SK-N-SH (cell line): ENCODE results near the gene WWOX. TPM values are rescaled to one million over a fixed set of nuclear protein-coding genes. Genes with fewer than 3 reads are reported as not detected.

Experiments used
- CTCF ChIA-PET: fragments of 300-600, 350-600 bp; formaldehyde crosslinking; extraction: SDS; loops from one replicate; lab custom pipeline; 2021; lab: Yijun Ruan, JAX
- POLR2A ChIA-PET: fragments of 350-600 bp; sonication (Branson Sonifier 250); formaldehyde crosslinking; extraction: SDS; loops from one replicate; lab custom pipeline; 2020; ENCODE audit warnings: antibody characterized with exemption, inconsistent platforms; lab: Yijun Ruan, JAX
- DNase-seq: peaks from one replicate; pipeline ENCODE4 v3.0.0; 2012
- H2AFZ ChIP-seq: fragments of 200-600 bp; sonication (generic); 2 replicates; pipeline ENCODE4 v1.8.1; 2016; ENCODE audit warnings: antibody characterized with exemption, mild to moderate bottlenecking, low read depth
- H3F3A ChIP-seq: fragments of 200-600 bp; sonication (generic); replicated peaks from 2 replicates; pipeline ENCODE3; 2016; ENCODE audit warnings: antibody characterized with exemption, mild to moderate bottlenecking; ENCODE audit not compliant: insufficient read depth
- H3K27ac ChIP-seq, 2 experiments: fragments of 200-500 bp in 1 of 2; fragments of 200-600 bp in 1 of 2; sonication (Bioruptor generic) in 1 of 2; sonication (generic), shearing (Covaris generic) in 1 of 2; 2 replicates each; pipeline versions ENCODE4 v1.5.1 to v1.6.1; 2014 to 2016; ENCODE audit warnings: low read depth in 2 of 2, inconsistent platforms in 1 of 2, low read length in 1 of 2, mild to moderate bottlenecking in 1 of 2, mixed read lengths in 1 of 2
- H3K27me3 ChIP-seq: fragments of 200-600 bp; sonication (generic), shearing (Covaris generic); 2 replicates; pipeline ENCODE4 v1.6.1; 2016; ENCODE audit warnings: mixed run types; ENCODE audit not compliant: insufficient read depth
- H3K36me3 ChIP-seq, 2 experiments: fragments of 200-500 bp in 1 of 2; fragments of 200-600 bp in 1 of 2; sonication (Bioruptor generic) in 1 of 2; sonication (generic) in 1 of 2; replicated peaks in 1 of 2; 2 replicates each; pipeline versions ENCODE3 to v1.5.1; 2014 to 2016; ENCODE audit warnings: low read length in 1 of 2, mild to moderate bottlenecking in 1 of 2; ENCODE audit not compliant: insufficient read depth in 2 of 2, control insufficient read depth in 1 of 2
- H3K4me1 ChIP-seq, 2 experiments: fragments of 200-500 bp in 1 of 2; fragments of 200-600 bp in 1 of 2; sonication (Bioruptor generic) in 1 of 2; sonication (generic), shearing (Covaris generic) in 1 of 2; 2 replicates each; pipeline versions ENCODE4 v1.5.1 to v1.6.1; 2014 to 2016; ENCODE audit warnings: low read depth in 1 of 2, low read length in 1 of 2, mixed run types in 1 of 2; ENCODE audit not compliant: insufficient read depth in 2 of 2, control insufficient read depth in 1 of 2
- H3K4me2 ChIP-seq: fragments of 200-600 bp; sonication (generic), shearing (Covaris generic); 2 replicates; pipeline ENCODE4 v1.6.1; 2017; ENCODE audit warnings: mixed run types
- H3K4me3 ChIP-seq, 2 experiments: fragments of 200-500 bp in 1 of 2; fragments of 200-600 bp in 1 of 2; sonication (Bioruptor generic) in 1 of 2; sonication (generic), shearing (Covaris generic) in 1 of 2; 2 replicates each; pipeline versions ENCODE4 v1.5.1 to v1.8.1; 2014 to 2016; ENCODE audit warnings: low read depth in 2 of 2, inconsistent platforms in 1 of 2, low read length in 1 of 2, mild to moderate bottlenecking in 1 of 2, mixed read lengths in 1 of 2, moderate library complexity in 1 of 2
- H3K79me2 ChIP-seq: fragments of 200-600 bp; sonication (generic); 2 replicates; pipeline ENCODE4 v1.8.1; 2017; ENCODE audit warnings: mild to moderate bottlenecking; ENCODE audit not compliant: insufficient read depth
- H3K9ac ChIP-seq: fragments of 200-600 bp; sonication (generic); 2 replicates; pipeline ENCODE4 v1.6.1; 2017; ENCODE audit warnings: mixed run types
- H3K9me2 ChIP-seq: fragments of 200-600 bp; sonication (generic); 2 replicates; pipeline ENCODE4 v1.6.1; 2017; ENCODE audit warnings: mixed run types
- H3K9me3 ChIP-seq: fragments of 200-600 bp; sonication (generic); 2 replicates; pipeline ENCODE4 v1.6.1; 2017; ENCODE audit warnings: mixed run types, mild to moderate bottlenecking, moderate library complexity
- H4K20me1 ChIP-seq: fragments of 200-600 bp; sonication (generic); 2 replicates; pipeline ENCODE4 v1.6.1; 2017; ENCODE audit warnings: mild to moderate bottlenecking, mixed run types; ENCODE audit not compliant: insufficient read depth
- CHD2 ChIP-seq: fragments of 150-350 bp; IDR thresholded peaks from 2 replicates; pipeline ENCODE4 v1.6.1; 2018; ENCODE audit warnings: low read length; ENCODE audit not compliant: partially characterized antibody
- ELF1 ChIP-seq: IDR thresholded peaks from 2 replicates; pipeline ENCODE4 v1.4.0; 2012
- EP300 ChIP-seq, 2 experiments: IDR thresholded peaks; 2 replicates each; pipeline versions ENCODE4 v1.4.0 to v1.6.1; 2012; ENCODE audit warnings: borderline replicate concordance in 1 of 2, low read depth in 1 of 2, low read length in 1 of 2
- EZH2phosphoT487 ChIP-seq: fragments of 200-600 bp; sonication (generic); IDR thresholded peaks from 2 replicates; pipeline ENCODE4 v1.6.1; 2017; ENCODE audit warnings: low read depth, mixed run types, mild to moderate bottlenecking, antibody characterized with exemption, moderate library complexity, borderline replicate concordance
- FOSL2 ChIP-seq: IDR thresholded peaks from 2 replicates; pipeline ENCODE4 v1.4.0; 2012; ENCODE audit warnings: low read depth, mild to moderate bottlenecking, moderate library complexity, borderline replicate concordance
- FOXM1 ChIP-seq: IDR thresholded peaks from 2 replicates; pipeline ENCODE4 v1.4.0; 2012; ENCODE audit warnings: low read depth, mild to moderate bottlenecking
- GABPA ChIP-seq: IDR thresholded peaks from 2 replicates; pipeline ENCODE4 v1.4.0; 2012; ENCODE audit warnings: low read depth, mild to moderate bottlenecking
- MEF2A ChIP-seq: IDR thresholded peaks from 2 replicates; pipeline ENCODE4 v1.4.0; 2012; ENCODE audit warnings: low read depth, borderline replicate concordance
- NFIC ChIP-seq: IDR thresholded peaks from 2 replicates; pipeline ENCODE4 v1.4.0; 2012; ENCODE audit warnings: borderline replicate concordance
- NRF1 ChIP-seq: IDR thresholded peaks from 2 replicates; pipeline ENCODE4 v1.6.1; 2012; ENCODE audit warnings: low read depth, mild to moderate bottlenecking, low read length
- POLR2AphosphoS5 ChIP-seq: IDR thresholded peaks from 2 replicates; pipeline ENCODE4 v1.6.1; 2012; ENCODE audit warnings: low read depth, low read length
- RAD21 ChIP-seq: IDR thresholded peaks from 2 replicates; pipeline ENCODE4 v1.6.1; 2012; ENCODE audit warnings: mild to moderate bottlenecking, low read length
- RFX5 ChIP-seq: IDR thresholded peaks from 2 replicates; pipeline ENCODE4 v1.6.1; 2012; ENCODE audit warnings: mild to moderate bottlenecking, improper control_type of control experiment, low read length
- RXRA ChIP-seq: IDR thresholded peaks from 2 replicates; pipeline ENCODE4 v1.4.0; 2012; ENCODE audit warnings: low read depth, mild to moderate bottlenecking, borderline replicate concordance
- SIN3A ChIP-seq: IDR thresholded peaks from 2 replicates; pipeline ENCODE4 v1.6.1; 2012; ENCODE audit warnings: low read depth, mild to moderate bottlenecking, low read length, moderate library complexity, borderline replicate concordance
- SMC3 ChIP-seq: IDR thresholded peaks from 2 replicates; pipeline ENCODE4 v1.6.1; 2012; ENCODE audit warnings: low read depth, low read length, improper control_type of control experiment
- TCF12 ChIP-seq: IDR thresholded peaks from 2 replicates; pipeline ENCODE4 v1.4.0; 2012
- TEAD4 ChIP-seq: IDR thresholded peaks from 2 replicates; pipeline ENCODE4 v1.4.0; 2012; ENCODE audit warnings: mild to moderate bottlenecking, borderline replicate concordance; ENCODE audit not compliant: insufficient read depth
- WGBS: methylation state at CpG from one replicate; pipeline ENCODE4 v1.1.6; 2017; ENCODE audit warnings: low lambda C conversion rate; 5-methylcytosine and 5-hydroxymethylcytosine counted together
- polyA plus RNA-seq, 3 experiments: library from polyadenylated mRNA; depleted of rRNA; stranded (reverse); fragments of >200 nt; gene quantifications; 2 replicates each; pipeline ENCODE4 v1.2.3, GENCODE V29; 2012
- TF ChIP-seq, protein P1 (sequence below): IDR thresholded peaks from 2 replicates; pipeline ENCODE4 v1.4.0; 2012; ENCODE audit warnings: low read depth, borderline replicate concordance
- TF ChIP-seq, protein P2 (sequence below): IDR thresholded peaks from 2 replicates; pipeline ENCODE4 v1.4.0; 2012; ENCODE audit warnings: low read depth, borderline replicate concordance

WWOX gene
- polyA plus RNA-seq, 1 of the 3 experiments (the other 2 are of a cell fraction), result 10.8 TPM

DNA sequence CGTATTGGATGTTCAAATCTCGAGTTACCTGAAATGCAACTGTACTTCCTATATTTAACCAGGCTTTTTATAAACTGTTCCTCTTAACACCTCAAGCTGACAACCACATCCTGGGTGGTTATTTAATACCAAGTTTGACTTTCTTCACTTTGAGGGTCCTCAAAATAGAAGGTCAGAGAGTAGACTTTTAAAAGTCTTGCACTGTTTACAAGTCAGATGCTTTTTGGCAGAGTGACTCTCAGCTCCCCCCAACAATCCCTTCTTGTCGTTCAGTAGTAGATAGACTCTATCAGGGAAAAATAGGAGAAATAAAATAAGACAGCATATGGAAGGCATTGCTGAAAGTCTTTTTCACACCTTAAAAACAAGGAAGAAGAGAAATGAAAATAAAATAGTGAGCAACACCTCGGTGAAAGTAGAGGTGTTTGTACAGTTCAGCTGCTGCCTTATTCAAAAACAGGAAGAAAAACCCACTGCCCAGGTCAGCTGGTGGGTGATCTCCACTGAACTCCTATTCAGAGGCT lies 650.4 kb downstream of the WWOX start:
- Histone ChIP-seq H3K4me3 (no peak overlapping the region), H3K9ac (no peak overlapping the region), H3K9me2 (no peaks in the 10 kb centered on the region), H3K9me3 (no peaks in the 10 kb centered on the region), H3K27ac (no peak overlapping the region), H3K79me2 (no peaks in the 10 kb centered on the region), H3K4me2 (no peak overlapping the region), H3K27me3 (no peaks in the 10 kb centered on the region), H3F3A (no peaks in the 10 kb centered on the region), H2AFZ (no peak overlapping the region), H3K4me1 (peaks cover 0 to 12% of the 10 kb centered on the region in 2 experiments; a peak in 1 of 4 replicates), H3K36me3 (no peaks in the 10 kb centered on the region), H4K20me1 (no peaks in the 10 kb centered on the region)
- CTCF ChIA-PET, result interaction anchor here (1.1 kb wide), 1 partner anchor 149 kb away, joined by 3 read pairs; no protein-coding TSS in a partner anchor
- WGBS, result 59% methylated on average over 4 of the region's 4 CpGs
- no peak for DNase-seq
- POLR2A ChIA-PET, result no interaction called here
- TF ChIP-seq FOSL2 (no peak), GABPA (no peak), RFX5 (no peak), NRF1 (no peak)

DNA sequence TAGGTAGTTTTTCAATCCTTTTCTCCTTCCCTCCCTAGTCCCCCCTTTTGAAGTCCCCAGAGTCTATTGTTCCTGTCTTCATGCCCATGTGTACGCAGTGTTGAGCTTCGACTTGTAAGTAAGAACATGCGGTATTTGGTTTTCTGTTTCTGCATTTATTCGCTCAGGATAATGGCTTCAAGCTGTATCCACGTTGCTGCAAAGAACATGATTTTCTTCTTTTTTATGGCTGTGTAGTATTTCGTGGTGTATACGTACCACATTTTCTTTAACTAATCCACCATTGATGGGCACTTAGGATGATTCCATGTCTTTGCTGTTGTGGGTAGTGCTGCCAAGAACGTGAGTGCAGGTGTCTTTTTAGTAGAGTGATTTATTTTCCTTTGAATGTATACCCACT lies 651.2 kb downstream of the WWOX start:
- Histone ChIP-seq H3K4me2 (no peak overlapping the region), H3K79me2 (no peaks in the 10 kb centered on the region), H2AFZ (no peak overlapping the region), H3K4me1 (peaks cover 0 to 12% of the 10 kb centered on the region in 2 experiments; a peak in 1 of 4 replicates), H3K27me3 (no peaks in the 10 kb centered on the region), H3K9ac (no peak overlapping the region), H3K4me3 (no peak overlapping the region), H3K9me2 (no peaks in the 10 kb centered on the region), H3K27ac (no peak overlapping the region), H4K20me1 (no peaks in the 10 kb centered on the region), H3F3A (no peaks in the 10 kb centered on the region), H3K9me3 (no peaks in the 10 kb centered on the region), H3K36me3 (no peaks in the 10 kb centered on the region)
- DNase-seq, result no peak
- no peak for TF ChIP-seq RAD21
- TF ChIP-seq, protein P1, sequence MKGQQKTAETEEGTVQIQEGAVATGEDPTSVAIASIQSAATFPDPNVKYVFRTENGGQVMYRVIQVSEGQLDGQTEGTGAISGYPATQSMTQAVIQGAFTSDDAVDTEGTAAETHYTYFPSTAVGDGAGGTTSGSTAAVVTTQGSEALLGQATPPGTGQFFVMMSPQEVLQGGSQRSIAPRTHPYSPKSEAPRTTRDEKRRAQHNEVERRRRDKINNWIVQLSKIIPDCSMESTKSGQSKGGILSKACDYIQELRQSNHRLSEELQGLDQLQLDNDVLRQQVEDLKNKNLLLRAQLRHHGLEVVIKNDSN, result no peak
- TF ChIP-seq FOSL2, result no peak
- TF ChIP-seq GABPA, result no peak
- no peak for TF ChIP-seq RXRA
- no peak for TF ChIP-seq TCF12
- TF ChIP-seq TEAD4, result no peak
- no peak for TF ChIP-seq ELF1
- no peak for TF ChIP-seq POLR2AphosphoS5
- no peak for TF ChIP-seq EP300 (IDR thresholded peaks at IDR 0.05; ENCODE audit: borderline replicate concordance in 1 of 2, low read depth in 1 of 2, low read length in 1 of 2)
- TF ChIP-seq, protein P2, sequence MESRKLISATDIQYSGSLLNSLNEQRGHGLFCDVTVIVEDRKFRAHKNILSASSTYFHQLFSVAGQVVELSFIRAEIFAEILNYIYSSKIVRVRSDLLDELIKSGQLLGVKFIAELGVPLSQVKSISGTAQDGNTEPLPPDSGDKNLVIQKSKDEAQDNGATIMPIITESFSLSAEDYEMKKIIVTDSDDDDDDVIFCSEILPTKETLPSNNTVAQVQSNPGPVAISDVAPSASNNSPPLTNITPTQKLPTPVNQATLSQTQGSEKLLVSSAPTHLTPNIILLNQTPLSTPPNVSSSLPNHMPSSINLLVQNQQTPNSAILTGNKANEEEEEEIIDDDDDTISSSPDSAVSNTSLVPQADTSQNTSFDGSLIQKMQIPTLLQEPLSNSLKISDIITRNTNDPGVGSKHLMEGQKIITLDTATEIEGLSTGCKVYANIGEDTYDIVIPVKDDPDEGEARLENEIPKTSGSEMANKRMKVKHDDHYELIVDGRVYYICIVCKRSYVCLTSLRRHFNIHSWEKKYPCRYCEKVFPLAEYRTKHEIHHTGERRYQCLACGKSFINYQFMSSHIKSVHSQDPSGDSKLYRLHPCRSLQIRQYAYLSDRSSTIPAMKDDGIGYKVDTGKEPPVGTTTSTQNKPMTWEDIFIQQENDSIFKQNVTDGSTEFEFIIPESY, result no peak
- no peak for TF ChIP-seq EZH2phosphoT487
- no peak for TF ChIP-seq SMC3
- TF ChIP-seq NRF1, result no peak
- no peak for TF ChIP-seq RFX5
- no peak for TF ChIP-seq SIN3A
- no peak for TF ChIP-seq NFIC
- TF ChIP-seq CHD2, result no peak
- TF ChIP-seq FOXM1, result no peak
- TF ChIP-seq MEF2A, result no peak
- CTCF ChIA-PET, result interaction anchor here (1.1 kb wide), 1 partner anchor 150 kb away, joined by 3 read pairs; no protein-coding TSS in a partner anchor
- 57% methylated on average over 8 of the region's 8 CpGs for WGBS
- POLR2A ChIA-PET, result no interaction called here
